Endodermal cell (in vitro differentiated cells): ENCODE measurements around the gene SZT2. TPM values are rescaled to one million over a fixed set of nuclear protein-coding genes. Genes with fewer than 3 reads are reported as not detected.
A peak's percentile ranks its signal among the peaks of the same experiment; 100 is the strongest.

Experiments used
- DNase-seq: peaks from one replicate; pipeline ENCODE4 v3.0.0-alpha.2; 2017
- H3K27ac ChIP-seq: 2 replicates; pipeline ENCODE4 v1.5.1; 2013; ENCODE audit warnings: mild to moderate bottlenecking, low read depth, low read length, moderate library complexity
- H3K27me3 ChIP-seq: 2 replicates; pipeline ENCODE4 v1.6.1; 2013; ENCODE audit warnings: mild to moderate bottlenecking, low read length, moderate library complexity; ENCODE audit not compliant: insufficient read depth, control insufficient read depth, poor library complexity, severe bottlenecking
- H3K36me3 ChIP-seq: 2 replicates; pipeline ENCODE4 v1.7.0; 2013; ENCODE audit warnings: mild to moderate bottlenecking, low read length, moderate library complexity; ENCODE audit not compliant: control insufficient read depth, insufficient read depth
- H3K4me1 ChIP-seq: one replicate; pipeline ENCODE4 v1.7.0; 2013; ENCODE audit warnings: low read length; ENCODE audit not compliant: control insufficient read depth, insufficient read depth
- H3K4me3 ChIP-seq: 2 replicates; pipeline ENCODE4 v1.5.1; 2013; ENCODE audit warnings: mild to moderate bottlenecking, low read length, moderate library complexity
- H3K9ac ChIP-seq: 2 replicates; pipeline ENCODE4 v1.6.1; 2013; ENCODE audit warnings: mild to moderate bottlenecking, low read length, moderate library complexity; ENCODE audit not compliant: poor library complexity, severe bottlenecking; ENCODE audit errors: extremely low read depth
- H3K9me3 ChIP-seq: 2 replicates; pipeline ENCODE4 v1.6.1; 2013; ENCODE audit warnings: mild to moderate bottlenecking, low read length, moderate library complexity; ENCODE audit not compliant: control insufficient read depth
- H3K27ac Mint-ChIP-seq: 2 replicates; pipeline ENCODE4 v1.8.0; 2020; ENCODE audit warnings: mixed read lengths
- H3K27me3 Mint-ChIP-seq: 2 replicates; pipeline ENCODE4 v1.8.0; 2021; ENCODE audit warnings: mild to moderate bottlenecking, mixed read lengths; ENCODE audit not compliant: insufficient read depth
- H3K36me3 Mint-ChIP-seq: 2 replicates; pipeline ENCODE4 v1.8.0; 2020; ENCODE audit warnings: low read depth, mixed read lengths
- H3K4me1 Mint-ChIP-seq: 2 replicates; pipeline ENCODE4 v1.8.0; 2020; ENCODE audit warnings: mixed read lengths
- H3K4me3 Mint-ChIP-seq: 2 replicates; pipeline ENCODE4 v1.8.0; 2020; ENCODE audit warnings: mild to moderate bottlenecking, moderate library complexity, mixed read lengths
- H3K9me3 Mint-ChIP-seq: 2 replicates; pipeline ENCODE4 v1.8.0; 2020; ENCODE audit warnings: mild to moderate bottlenecking, mixed read lengths
- CTCF ChIP-seq: fragments of 200-600 bp; sonication (generic); conservative IDR thresholded peaks from 2 replicates; pipeline ENCODE4 v1.5.0; 2021; ENCODE audit warnings: antibody characterized with exemption, mild to moderate bottlenecking
- WGBS, 2 experiments: methylation state at CpG; one replicate each; pipeline versions ENCODE4 v1.1.5 to v1.1.7; 2013; ENCODE audit warnings: missing lambda C conversion rate in 2 of 2, mixed read lengths in 1 of 2; ENCODE audit not compliant: insufficient coverage in 1 of 2, insufficient read length in 1 of 2; 5-methylcytosine and 5-hydroxymethylcytosine counted together
- total RNA-seq, 2 donors: library from RNA; stranded (reverse); fragmentation: NEBNext Ultra II Directional in 1 of 2; extraction: Animal tissue kit (Norgen Biotek cat#: 25700) in 1 of 2; gene quantifications; 2 replicates in 1 of 2; 3 replicates in 1 of 2; pipeline ENCODE4 v1.2.1, GENCODE V29; 2021

The SZT2 gene
- total RNA-seq, 2 donors from 2014 or later: 55.6 to 59.7 TPM

- Mint-ChIP-seq H3K36me3 (peaks cover 58% of the 10 kb centered on the region), H3K27ac (no peak overlapping the region), H3K9me3 (no peaks in the 10 kb centered on the region), H3K4me1 (no peaks in the 10 kb centered on the region), H3K4me3 (no peak overlapping the region), H3K27me3 (no peaks in the 10 kb centered on the region)
- Histone ChIP-seq H3K27ac (no peak overlapping the region), H3K4me1 (no peaks in the 10 kb centered on the region), H3K4me3 (no peak overlapping the region), H3K9me3 (no peaks in the 10 kb centered on the region), H3K36me3 (peaks cover 39% of the 10 kb centered on the region), H3K9ac (no peak overlapping the region), H3K27me3 (no peaks in the 10 kb centered on the region)
- WGBS, 2 experiments: 96 to 98% methylated on average over 7 to 8 of the region's 8 CpGs
- no peak for TF ChIP-seq CTCF
- DNase-seq: peak; percentile 22
These were observed 48.9 kb downstream of the SZT2 start for GRCh38 chr1:43438576-43438952.

GRCh38 chr1:43438953-43439581 lies 49.4 kb downstream of the SZT2 start:
- no peaks in the 10 kb centered on the region for H3K9me3 Mint-ChIP-seq
- Histone ChIP-seq H3K36me3 (peaks cover 34% of the 10 kb centered on the region), H3K9me3 (no peaks in the 10 kb centered on the region), H3K27ac (no peak overlapping the region), H3K9ac (no peak overlapping the region), H3K4me1 (no peaks in the 10 kb centered on the region), H3K4me3 (no peak overlapping the region), H3K27me3 (no peaks in the 10 kb centered on the region)
- peaks cover 59% of the 10 kb centered on the region for H3K36me3 Mint-ChIP-seq
- DNase-seq: no peak
- no peak for TF ChIP-seq CTCF
- no peak overlapping the region for H3K27ac Mint-ChIP-seq
- H3K4me3 Mint-ChIP-seq: no peak overlapping the region
- H3K4me1 Mint-ChIP-seq: no peaks in the 10 kb centered on the region
- 94 to 100% methylated on average over 8 to 10 of the region's 10 CpGs for WGBS, 2 experiments
- no peaks in the 10 kb centered on the region for H3K27me3 Mint-ChIP-seq

- no peak overlapping the region for H3K4me3 Mint-ChIP-seq
These were observed 50.1 kb downstream of the SZT2 start for GRCh38 chr1:43439781-43440180.

More at GRCh38 chr1:43439781-43440180, 50.1 kb downstream of the SZT2 start:
- DNase-seq: peak; percentile 28
- Mint-ChIP-seq H3K27ac (no peak overlapping the region), H3K27me3 (no peaks in the 10 kb centered on the region), H3K36me3 (peaks cover 61% of the 10 kb centered on the region), H3K9me3 (no peaks in the 10 kb centered on the region), H3K4me1 (peaks cover 4% of the 10 kb centered on the region)
- peaks cover 33% of the 10 kb centered on the region for H3K36me3 ChIP-seq
- no peaks in the 10 kb centered on the region for H3K27me3 ChIP-seq
- TF ChIP-seq CTCF: no peak
- H3K9me3 ChIP-seq: no peaks in the 10 kb centered on the region
- WGBS, 2 experiments: 91 to 100% methylated on average over 3 to 7 of the region's 7 CpGs
- no peak overlapping the region for H3K9ac ChIP-seq
- no peaks in the 10 kb centered on the region for H3K4me1 ChIP-seq
- H3K27ac ChIP-seq: no peak overlapping the region
- no peak overlapping the region for H3K4me3 ChIP-seq
